H1 (cell line): ENCODE measurements around the gene DOCK10. TPM values are rescaled to one million over a fixed set of nuclear protein-coding genes. Genes with fewer than 3 reads are reported as not detected.

Experiments used
- CTCF ChIA-PET: fragments of 300-600 bp; sonication (Branson Sonifier 250); formaldehyde crosslinking; loops from one replicate; lab custom pipeline; 2021; ENCODE audit not compliant: partially characterized antibody; lab: Charles Lee
- POLR2A ChIA-PET: fragments of 300-600 bp; sonication (Branson Sonifier 250); formaldehyde crosslinking; loops from one replicate; lab custom pipeline; 2021; ENCODE audit warnings: inconsistent platforms; ENCODE audit not compliant: partially characterized antibody; lab: Charles Lee
- DNase-seq, 2 experiments: peaks; one replicate each; pipeline versions ENCODE4 v3.0.0 to v3.0.0-alpha.2; 2010 to 2022; ENCODE audit warnings: low spot score in 2 of 2, low read depth in 1 of 2, mixed read lengths in 1 of 2
- FAIRE-seq: peaks from 2 replicates; lab custom pipeline; 2011; peaks lifted over from hg19 to GRCh38; lab: Jason Lieb, UNC
- H2AFZ ChIP-seq: 2 replicates; pipeline ENCODE4 v1.8.1; 2012; ENCODE audit warnings: low read length, inconsistent platforms
- H2AK5ac ChIP-seq: 2 replicates; pipeline ENCODE4 v1.6.1; 2013; ENCODE audit warnings: low read depth, low read length
- H2BK120ac ChIP-seq: replicated peaks from 2 replicates; pipeline ENCODE3; 2013; ENCODE audit warnings: low read depth, low read length, inconsistent platforms
- H2BK12ac ChIP-seq: 2 replicates; pipeline ENCODE4 v1.6.1; 2013; ENCODE audit warnings: low read depth, low read length
- H2BK15ac ChIP-seq: 2 replicates; pipeline ENCODE4 v1.6.1; 2013; ENCODE audit warnings: low read length
- H2BK20ac ChIP-seq: 2 replicates; pipeline ENCODE4 v1.6.1; 2013; ENCODE audit warnings: low read length
- H2BK5ac ChIP-seq: 2 replicates; pipeline ENCODE4 v1.6.1; 2013; ENCODE audit warnings: low read depth, low read length
- H3K14ac ChIP-seq: 2 replicates; pipeline ENCODE4 v1.6.1; 2013; ENCODE audit warnings: inconsistent platforms; ENCODE audit not compliant: insufficient read length
- H3K18ac ChIP-seq: 2 replicates; pipeline ENCODE4 v1.6.1; 2013; ENCODE audit warnings: low read length; ENCODE audit errors: extremely low read depth
- H3K23ac ChIP-seq: 2 replicates; pipeline ENCODE4 v1.6.1; 2013; ENCODE audit warnings: inconsistent platforms; ENCODE audit not compliant: insufficient read length
- H3K23me2 ChIP-seq: 2 replicates; pipeline ENCODE4 v1.6.1; 2013; ENCODE audit warnings: low read depth, low read length
- H3K27ac ChIP-seq: 2 replicates; pipeline ENCODE4 v1.6.1; 2011; ENCODE audit warnings: low read depth, low read length, inconsistent platforms
- H3K27me3 ChIP-seq, 4 experiments: replicated peaks in 1 of 4; 1 replicate in 1 of 4; 2 replicates in 3 of 4; pipeline versions ENCODE4 v1.6.1 to v1.8.1; 2011 to 2013; ENCODE audit warnings: low read length in 3 of 4, mild to moderate bottlenecking in 3 of 4, inconsistent platforms in 2 of 4, mixed read lengths in 2 of 4, moderate library complexity in 1 of 4; ENCODE audit not compliant: control insufficient read depth in 3 of 4, insufficient read depth in 3 of 4; ENCODE audit errors: extremely low read depth in 1 of 4
- H3K36me3 ChIP-seq, 4 experiments: 2 replicates each; pipeline versions ENCODE4 v1.6.1 to v1.8.1; 2011 to 2013; ENCODE audit warnings: mild to moderate bottlenecking in 4 of 4, low read length in 3 of 4, moderate library complexity in 2 of 4, control low read depth in 1 of 4, inconsistent platforms in 1 of 4; ENCODE audit not compliant: insufficient read depth in 4 of 4, control insufficient read depth in 2 of 4
- H3K4ac ChIP-seq: replicated peaks from 2 replicates; pipeline ENCODE3; 2013; ENCODE audit warnings: low read length, low read depth, mixed read lengths, inconsistent platforms; ENCODE audit not compliant: insufficient read length
- H3K4me1 ChIP-seq, 4 experiments: replicated peaks in 1 of 4; 1 replicate in 1 of 4; 2 replicates in 3 of 4; pipeline versions ENCODE4 v1.6.1 to v1.8.1; 2011 to 2013; ENCODE audit warnings: low read length in 3 of 4, inconsistent platforms in 2 of 4, mixed read lengths in 1 of 4; ENCODE audit not compliant: insufficient read depth in 4 of 4, control insufficient read depth in 3 of 4
- H3K4me2 ChIP-seq, 2 experiments: 2 replicates each; pipeline versions ENCODE4 v1.6.1 to v1.8.1; 2011 to 2013; ENCODE audit warnings: low read depth in 2 of 2, low read length in 2 of 2, control low read depth in 1 of 2, inconsistent platforms in 1 of 2, mild to moderate bottlenecking in 1 of 2; ENCODE audit not compliant: insufficient read depth in 1 of 2
- H3K4me3 ChIP-seq, 4 experiments: fragments of 200-600, 300-600 bp in 1 of 4; sonication (generic), shearing (Covaris generic), sonication (Bioruptor Twin) in 1 of 4; 2 replicates each; pipeline versions ENCODE4 v1.5.1 to v1.8.1; 2011 to 2016; ENCODE audit warnings: low read length in 4 of 4, low read depth in 3 of 4, control low read depth in 2 of 4, inconsistent platforms in 2 of 4, mild to moderate bottlenecking in 2 of 4, mixed read lengths in 1 of 4, moderate library complexity in 1 of 4; ENCODE audit not compliant: insufficient read depth in 2 of 4; ENCODE audit errors: extremely low read depth in 1 of 4
- H3K56ac ChIP-seq: replicated peaks from 2 replicates; pipeline ENCODE3; 2013; ENCODE audit warnings: low read depth, mild to moderate bottlenecking, mixed read lengths, low read length, inconsistent platforms; ENCODE audit not compliant: insufficient read length
- H3K79me1 ChIP-seq: 2 replicates; pipeline ENCODE4 v1.6.1; 2013; ENCODE audit warnings: low read depth, low read length, control low read depth
- H3K79me2 ChIP-seq, 2 experiments: 2 replicates each; pipeline versions ENCODE4 v1.6.1 to v1.8.1; 2012 to 2013; ENCODE audit warnings: low read length in 2 of 2, mild to moderate bottlenecking in 2 of 2, inconsistent platforms in 1 of 2; ENCODE audit not compliant: insufficient read depth in 2 of 2, control insufficient read depth in 1 of 2
- H3K9ac ChIP-seq, 4 experiments: replicated peaks in 1 of 4; 1 replicate in 1 of 4; 2 replicates in 3 of 4; pipeline versions ENCODE4 v1.6.1 to v1.8.1; 2011 to 2013; ENCODE audit warnings: low read depth in 3 of 4, low read length in 3 of 4, control low read depth in 2 of 4, mild to moderate bottlenecking in 2 of 4, moderate library complexity in 2 of 4, inconsistent platforms in 1 of 4; ENCODE audit errors: extremely low read depth in 1 of 4
- H3K9me3 ChIP-seq, 2 experiments: 2 replicates each; pipeline versions ENCODE4 v1.6.1 to v1.8.1; 2012 to 2013; ENCODE audit warnings: mild to moderate bottlenecking in 2 of 2, moderate library complexity in 2 of 2, control low read depth in 1 of 2, inconsistent platforms in 1 of 2, low read depth in 1 of 2, low read length in 1 of 2, mixed read lengths in 1 of 2; ENCODE audit not compliant: insufficient read depth in 2 of 2
- H4K20me1 ChIP-seq, 2 experiments: replicated peaks in 1 of 2; 2 replicates each; pipeline versions ENCODE3 to v1.8.1; 2011 to 2013; ENCODE audit warnings: inconsistent platforms in 2 of 2, low read length in 2 of 2, mild to moderate bottlenecking in 1 of 2; ENCODE audit not compliant: insufficient read depth in 2 of 2, control insufficient read depth in 1 of 2
- H4K5ac ChIP-seq: 2 replicates; pipeline ENCODE4 v1.6.1; 2013; ENCODE audit warnings: low read length, low read depth, mixed read lengths, inconsistent platforms; ENCODE audit not compliant: insufficient read length
- H4K8ac ChIP-seq: 2 replicates; pipeline ENCODE4 v1.8.0; 2013; ENCODE audit warnings: mild to moderate bottlenecking, moderate library complexity, low read length, inconsistent platforms; ENCODE audit not compliant: insufficient read depth; ENCODE audit errors: extremely low read depth
- H4K91ac ChIP-seq: replicated peaks from 2 replicates; pipeline ENCODE3; 2013; ENCODE audit warnings: low read length, mixed read lengths, inconsistent platforms; ENCODE audit not compliant: insufficient read length
- CBX5 ChIP-seq: fragments of 300-800, 300-1000 bp; sonication (generic); IDR thresholded peaks from 2 replicates; pipeline ENCODE4 v1.7.1; 2016; ENCODE audit warnings: antibody characterized with exemption, low read length, low read depth
- FOSL1 ChIP-seq: IDR thresholded peaks from 2 replicates; pipeline ENCODE4 v1.6.1; 2011; ENCODE audit warnings: mild to moderate bottlenecking, low read depth, low read length, moderate library complexity; ENCODE audit not compliant: insufficient read depth
- HDAC6 ChIP-seq: IDR thresholded peaks from one replicate; pipeline ENCODE4 v1.7.1; 2012; ENCODE audit warnings: low read depth, mild to moderate bottlenecking, inconsistent platforms, low read length, moderate library complexity
- MAFK ChIP-seq: IDR thresholded peaks from 2 replicates; pipeline ENCODE4 v1.6.1; 2012; ENCODE audit warnings: low read depth, mild to moderate bottlenecking, improper control_type of control experiment, low read length
- POLR2AphosphoS5 ChIP-seq: IDR thresholded peaks from 2 replicates; pipeline ENCODE4 v1.6.1; 2011; ENCODE audit warnings: low read depth, low read length
- RXRA ChIP-seq: IDR thresholded peaks from 2 replicates; pipeline ENCODE4 v1.6.1; 2011; ENCODE audit warnings: low read depth, mild to moderate bottlenecking, low read length, moderate library complexity; ENCODE audit not compliant: insufficient read depth
- SIN3A ChIP-seq, 2 experiments: IDR thresholded peaks in 1 of 2; conservative IDR thresholded peaks in 1 of 2; 2 replicates each; pipeline ENCODE4 v1.6.1; 2011 to 2012; ENCODE audit warnings: low read length in 2 of 2, improper control_type of control experiment in 1 of 2, low read depth in 1 of 2, mild to moderate bottlenecking in 1 of 2
- TEAD4 ChIP-seq: IDR thresholded peaks from 2 replicates; pipeline ENCODE4 v1.6.1; 2012; ENCODE audit warnings: low read depth, low read length, inconsistent platforms, mixed read lengths
- WGBS, 2 experiments: shearing (Covaris generic) in 1 of 2; methylation state at CpG; one replicate each; pipeline versions ENCODE4 v1.1.6 to v1.1.7; 2013 to 2015; ENCODE audit warnings: low lambda C conversion rate in 2 of 2, mixed read lengths in 2 of 2, inconsistent platforms in 1 of 2, low coverage in 1 of 2, missing lambda C conversion rate in 1 of 2; ENCODE audit not compliant: insufficient replicate concordance in 2 of 2, insufficient coverage in 1 of 2, insufficient read length in 1 of 2; ENCODE audit errors: extremely low coverage in 1 of 2, missing lambda C conversion rate in 1 of 2; 5-methylcytosine and 5-hydroxymethylcytosine counted together
- polyA plus RNA-seq, 7 experiments: library from polyadenylated mRNA; depleted of rRNA in 3 of 7; stranded (reverse) in 5 of 7; unstranded in 2 of 7; fragments of >200 nt in 5 of 7; fragments of 200-250 nt in 2 of 7; gene quantifications; 1 replicate in 5 of 7; 2 replicates in 1 of 7; 4 replicates in 1 of 7; pipeline versions ENCODE4 v1.2.1 to v1.2.3, GENCODE V29; 2011 to 2013; ENCODE audit warnings: missing spikeins in 2 of 7, mixed read lengths in 2 of 7
- total RNA-seq: library from RNA; stranded (reverse); fragmentation: NEBNext Ultra II Directional; extraction: Animal tissue kit (Norgen Biotek cat#: 25700); gene quantifications from 2 replicates; pipeline ENCODE4 v1.2.1, GENCODE V29; 2021

The DOCK10 gene
- total and polyA plus RNA-seq, 2 of the 8 experiments (the other 6 are each of a cell fraction or from before 2014, with no cell fraction given): 0.33 to 1.6 TPM

- H3K18ac ChIP-seq: no peak overlapping the region
- no peak overlapping the region for H2BK5ac ChIP-seq
- H2AFZ ChIP-seq: no peak overlapping the region
- no peak overlapping the region for H3K9ac ChIP-seq
- H3K27me3 ChIP-seq: no peaks in the 10 kb centered on the region
- no peak overlapping the region for H3K4me3 ChIP-seq
- H4K91ac ChIP-seq: no peak overlapping the region
- POLR2A ChIA-PET: no interaction called here
- H3K4me1 ChIP-seq: no peaks in the 10 kb centered on the region; a peak in 2 of 7 replicates
- FAIRE-seq: no peak
- CTCF ChIA-PET: interaction anchor here (1.0 to 4.3 kb wide), 8 partner anchors 9 to 662 kb away, joined by 3 to 35 read pairs (median 4); no protein-coding TSS in a partner anchor
- H4K8ac ChIP-seq: no peak overlapping the region
- DNase-seq: no peak
- no CpG with 5 or more reads among the region's 1 CpG for WGBS, 2 experiments
- no peaks in the 10 kb centered on the region for H3K79me1 ChIP-seq
- H4K5ac ChIP-seq: no peak overlapping the region
- no peak overlapping the region for H3K14ac ChIP-seq
- TF ChIP-seq TEAD4 (no peak), RXRA (no peak), FOSL1 (no peak), HDAC6 (no peak), MAFK (no peak), CBX5 (no peak), SIN3A (conservative IDR thresholded peaks at IDR 0.05 in 1 of 2, IDR thresholded peaks at IDR 0.05 in 1 of 2; ENCODE audit: low read depth in 1 of 2, low read length in 2 of 2) (no peak), POLR2AphosphoS5 (no peak)
- TF ChIP-seq, all 59 proteins: peak for 0
- Histone ChIP-seq H3K4ac (no peak overlapping the region), H3K4me2 (no peak overlapping the region), H2AK5ac (no peak overlapping the region), H2BK15ac (no peak overlapping the region), H3K56ac (no peak overlapping the region), H3K27ac (no peak overlapping the region), H3K9me3 (no peaks in the 10 kb centered on the region), H3K79me2 (no peaks in the 10 kb centered on the region), H2BK12ac (no peak overlapping the region), H3K23ac (no peak overlapping the region), H2BK20ac (no peak overlapping the region), H3K23me2 (no peaks in the 10 kb centered on the region), H3K36me3 (no peaks in the 10 kb centered on the region), H4K20me1 (no peaks in the 10 kb centered on the region), H2BK120ac (no peak overlapping the region)
Observed at GRCh38 chr2:224999321-224999720, 42.9 kb downstream of the DOCK10 start.
